Endothelial cell of umbilical vein (primary cell): ENCODE data around the gene ARHGEF6. TPM values are rescaled to one million over a fixed set of nuclear protein-coding genes. Genes with fewer than 3 reads are reported as not detected.

Source experiments
- BruUV-seq: library from RNA; stranded (reverse); fragments of 400-500 nt; replicated peaks from 2 replicates; lab custom pipeline; 2021; lab: Mats Ljungman, UMichigan
- CTCF ChIA-PET: fragments of 300-600, 350-600 bp; sonication (Branson Sonifier 250); formaldehyde crosslinking; loops from one replicate; lab custom pipeline; 2021; ENCODE audit warnings: antibody characterized with exemption, inconsistent platforms; lab: Charles Lee
- POLR2A ChIA-PET: fragments of 300-600, 350-600 bp; sonication (Branson Sonifier 250); formaldehyde crosslinking; loops from one replicate; lab custom pipeline; 2021; ENCODE audit warnings: antibody characterized with exemption, inconsistent platforms; lab: Charles Lee
- DNase-seq: peaks from one replicate; pipeline ENCODE4 v3.0.0-alpha.2; 2011; ENCODE audit warnings: low read depth, low spot score
- FAIRE-seq: peaks from 2 replicates; lab custom pipeline; 2011; peaks lifted over from hg19 to GRCh38; lab: Jason Lieb, UNC
- H2AFZ ChIP-seq: 2 replicates; pipeline ENCODE4 v1.6.0; 2012; ENCODE audit warnings: low read depth, low read length, control low read depth, inconsistent platforms
- H3K27ac ChIP-seq: 2 replicates; pipeline ENCODE4 v1.5.1; 2011; ENCODE audit warnings: low read depth, mild to moderate bottlenecking, control low read depth, low read length, moderate library complexity; ENCODE audit not compliant: insufficient read depth
- H3K27me3 ChIP-seq, 2 experiments: 2 replicates each; pipeline versions ENCODE4 v1.6.0 to v1.6.1; 2011; ENCODE audit warnings: low read length in 2 of 2, mixed read lengths in 1 of 2; ENCODE audit not compliant: control insufficient read depth in 2 of 2, insufficient read depth in 2 of 2
- H3K36me3 ChIP-seq, 2 experiments: 2 replicates in 1 of 2; 3 replicates in 1 of 2; pipeline ENCODE4 v1.5.1; 2011; ENCODE audit warnings: low read length in 2 of 2, mild to moderate bottlenecking in 1 of 2, moderate library complexity in 1 of 2; ENCODE audit not compliant: control insufficient read depth in 2 of 2, insufficient read depth in 2 of 2; ENCODE audit errors: extremely low read depth in 1 of 2
- H3K4me1 ChIP-seq: 3 replicates; pipeline ENCODE4 v1.5.1; 2011; ENCODE audit warnings: mild to moderate bottlenecking, low read length; ENCODE audit not compliant: control insufficient read depth, insufficient read depth; ENCODE audit errors: extremely low read depth
- H3K4me2 ChIP-seq: 2 replicates; pipeline ENCODE4 v1.6.1; 2011; ENCODE audit warnings: low read length, control low read depth, mixed read lengths; ENCODE audit not compliant: insufficient read depth
- H3K4me3 ChIP-seq, 3 experiments: fragments of 200-600 bp in 1 of 3; sonication (generic), shearing (Covaris generic) in 1 of 3; replicated peaks in 1 of 3; 2 replicates each; pipeline ENCODE4 v1.5.1; 2011 to 2016; ENCODE audit warnings: control low read depth in 3 of 3, low read length in 3 of 3, mild to moderate bottlenecking in 2 of 3, inconsistent platforms in 1 of 3, low read depth in 1 of 3, moderate library complexity in 1 of 3; ENCODE audit not compliant: insufficient read depth in 1 of 3
- H3K79me2 ChIP-seq: 2 replicates; pipeline ENCODE4 v1.6.0; 2012; ENCODE audit warnings: low read length, inconsistent platforms; ENCODE audit not compliant: control insufficient read depth, insufficient read depth
- H3K9ac ChIP-seq: replicated peaks from 2 replicates; pipeline ENCODE3; 2011; ENCODE audit warnings: low read length, control low read depth; ENCODE audit not compliant: insufficient read depth; ENCODE audit errors: extremely low read depth
- H3K9me1 ChIP-seq: replicated peaks from 3 replicates; pipeline ENCODE4 v1.6.0; 2011; ENCODE audit warnings: mild to moderate bottlenecking, low read length; ENCODE audit not compliant: control insufficient read depth, insufficient read depth; ENCODE audit errors: extremely low read depth
- H3K9me3 ChIP-seq: replicated peaks from 2 replicates; pipeline ENCODE4 v1.5.1; 2012; ENCODE audit warnings: low read length, inconsistent platforms; ENCODE audit not compliant: control insufficient read depth, insufficient read depth
- H4K20me1 ChIP-seq: replicated peaks from 2 replicates; pipeline ENCODE3; 2011; ENCODE audit warnings: mild to moderate bottlenecking, low read length; ENCODE audit not compliant: control insufficient read depth, insufficient read depth; ENCODE audit errors: extremely low read depth
- EZH2 ChIP-seq: IDR thresholded peaks from 2 replicates; pipeline ENCODE4 v1.6.1; 2012; ENCODE audit warnings: borderline replicate concordance, low read depth, mild to moderate bottlenecking, moderate library complexity, low read length, inconsistent platforms; ENCODE audit not compliant: severe bottlenecking
- FOS ChIP-seq: IDR thresholded peaks from 2 replicates; pipeline ENCODE4 v1.6.1; 2011; ENCODE audit warnings: mild to moderate bottlenecking, low read length, moderate library complexity, borderline replicate concordance; ENCODE audit not compliant: insufficient read depth
- GATA2 ChIP-seq: IDR thresholded peaks from 2 replicates; pipeline ENCODE4 v1.7.0; 2011; ENCODE audit warnings: low read depth, mild to moderate bottlenecking, moderate library complexity, mixed read lengths, low read length; ENCODE audit not compliant: insufficient read length, insufficient read depth
- JUN ChIP-seq: IDR thresholded peaks from 2 replicates; pipeline ENCODE4 v1.6.1; 2011; ENCODE audit warnings: borderline replicate concordance, low read depth; ENCODE audit not compliant: insufficient read length, insufficient read depth
- MYC ChIP-seq: IDR thresholded peaks from one replicate; pipeline ENCODE4 v1.6.1; 2011; ENCODE audit warnings: mild to moderate bottlenecking, low read depth, low read length
- POLR2A ChIP-seq: IDR thresholded peaks from 2 replicates; pipeline ENCODE4 v1.6.1; 2012; ENCODE audit warnings: low read depth, mild to moderate bottlenecking, control low read depth, low read length
- POLR2AphosphoS5 ChIP-seq: IDR thresholded peaks from 2 replicates; pipeline ENCODE4 v1.6.1; 2012; ENCODE audit warnings: low read depth, mild to moderate bottlenecking, control low read depth, low read length, moderate library complexity; ENCODE audit not compliant: insufficient read depth
- dilution Hi-C: fragments of 300-500 bp; cut with MboI; formaldehyde crosslinking; loops from one replicate; pipeline ENCODE4 v1.15.0; 2019; ENCODE audit warnings: low sequenced_read_pairs; ENCODE audit not compliant: extremely low pct_ligation_motif_present
- intact Hi-C: fragments of 100-400 bp; cut with micrococcal nuclease; formaldehyde crosslinking; loops from one replicate; pipeline ENCODE4 v1.10.0; 2022
- polyA plus RNA-seq, 4 experiments: library from polyadenylated mRNA; depleted of rRNA in 3 of 4; stranded (reverse) in 3 of 4; unstranded in 1 of 4; fragments of >200 nt; gene quantifications; 2 replicates each; pipeline versions ENCODE4 v1.2.1 to v1.2.3, GENCODE V29; 2011 to 2012; ENCODE audit warnings: missing spikeins in 1 of 4
- total RNA-seq: library from RNA; stranded (reverse); gene quantifications from 2 replicates; pipeline ENCODE4 v1.2.3, GENCODE V29; 2021
- TF ChIP-seq, protein P1 (sequence below): IDR thresholded peaks from 2 replicates; pipeline ENCODE4 v1.6.1; 2011; ENCODE audit not compliant: insufficient read depth, insufficient read length
- TF ChIP-seq, protein P2 (sequence below), 2 donors: IDR thresholded peaks; 1 replicate in 1 of 2; 2 replicates in 1 of 2; pipeline ENCODE4 v1.5.1; 2011; ENCODE audit warnings: low read length in 2 of 2, mild to moderate bottlenecking in 2 of 2, moderate library complexity in 2 of 2, control low read depth in 1 of 2, inconsistent platforms in 1 of 2, low read depth in 1 of 2; ENCODE audit not compliant: insufficient read depth in 1 of 2; ENCODE audit errors: extremely low read depth in 1 of 2

Gene ARHGEF6
- total and polyA plus RNA-seq, 2 donors (not counting 3 experiments of a cell fraction or from before 2014, with no cell fraction given) = 4.9 to 6.4 TPM

DNA sequence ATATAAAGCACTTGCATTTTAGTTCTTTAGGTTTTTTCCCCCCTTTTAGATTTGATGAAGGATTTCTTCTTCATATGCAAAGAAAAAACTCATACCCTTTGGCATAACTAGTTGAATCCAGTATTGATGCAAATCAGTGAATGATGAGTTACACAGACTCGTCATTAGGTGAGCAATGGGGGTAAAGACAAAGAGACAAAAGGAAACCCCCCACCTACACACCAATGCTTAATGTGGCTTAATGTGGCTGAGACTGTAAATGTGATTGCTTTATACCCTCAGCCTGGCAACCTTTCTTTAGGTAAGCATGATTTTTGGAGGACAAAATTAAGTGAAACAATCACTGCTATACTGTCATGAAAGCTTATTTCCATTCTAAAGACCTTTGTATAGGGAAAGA lies 93.3 kb downstream of the ARHGEF6 start:
- BruUV-seq = no TSS peak
- no peak for FAIRE-seq
- dilution Hi-C loops = no loop called here
- Histone ChIP-seq H3K4me2 (no peak overlapping the region), H3K36me3 (no peaks in the 10 kb centered on the region), H3K9me3 (no peaks in the 10 kb centered on the region), H3K9ac (no peak overlapping the region), H4K20me1 (no peaks in the 10 kb centered on the region), H2AFZ (no peak overlapping the region), H3K27ac (no peak overlapping the region), H3K9me1 (no peaks in the 10 kb centered on the region), H3K27me3 (no peaks in the 10 kb centered on the region), H3K4me3 (no peak overlapping the region), H3K79me2 (no peaks in the 10 kb centered on the region), H3K4me1 (no peaks in the 10 kb centered on the region)
- no peak for TF ChIP-seq POLR2A
- no peak for TF ChIP-seq GATA2
- TF ChIP-seq MYC = no peak
- TF ChIP-seq, protein P1, sequence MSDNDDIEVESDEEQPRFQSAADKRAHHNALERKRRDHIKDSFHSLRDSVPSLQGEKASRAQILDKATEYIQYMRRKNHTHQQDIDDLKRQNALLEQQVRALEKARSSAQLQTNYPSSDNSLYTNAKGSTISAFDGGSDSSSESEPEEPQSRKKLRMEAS = no peak
- TF ChIP-seq FOS = no peak
- TF ChIP-seq EZH2 = no peak
- CTCF ChIA-PET = no interaction called here
- intact Hi-C loops = no loop called here
- POLR2A ChIA-PET = no interaction called here
- no peak for DNase-seq

DNA sequence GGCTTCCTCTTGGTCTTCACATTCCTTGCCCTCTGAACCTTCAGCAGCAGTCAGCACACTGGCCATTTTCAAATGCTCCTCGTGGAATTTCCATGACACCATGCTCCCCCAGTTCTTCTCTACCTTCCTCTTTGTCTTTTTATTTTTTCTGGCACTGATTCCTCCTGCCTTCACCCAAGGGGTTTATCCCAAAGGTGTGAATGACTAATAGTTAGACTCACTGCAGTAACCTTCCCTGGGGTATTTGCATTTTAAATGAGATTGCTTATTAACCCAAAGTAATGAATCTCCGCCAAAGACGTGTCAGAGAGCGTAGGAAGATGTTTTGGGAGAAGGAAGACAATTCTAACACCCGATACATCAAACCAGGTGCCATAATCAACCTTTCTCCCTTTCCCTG lies 96.6 kb downstream of the ARHGEF6 start:
- TF ChIP-seq POLR2AphosphoS5 (no peak), GATA2 (no peak), JUN (no peak), FOS (no peak), POLR2A (no peak), MYC (no peak), EZH2 (no peak)
- TF ChIP-seq, protein P2, sequence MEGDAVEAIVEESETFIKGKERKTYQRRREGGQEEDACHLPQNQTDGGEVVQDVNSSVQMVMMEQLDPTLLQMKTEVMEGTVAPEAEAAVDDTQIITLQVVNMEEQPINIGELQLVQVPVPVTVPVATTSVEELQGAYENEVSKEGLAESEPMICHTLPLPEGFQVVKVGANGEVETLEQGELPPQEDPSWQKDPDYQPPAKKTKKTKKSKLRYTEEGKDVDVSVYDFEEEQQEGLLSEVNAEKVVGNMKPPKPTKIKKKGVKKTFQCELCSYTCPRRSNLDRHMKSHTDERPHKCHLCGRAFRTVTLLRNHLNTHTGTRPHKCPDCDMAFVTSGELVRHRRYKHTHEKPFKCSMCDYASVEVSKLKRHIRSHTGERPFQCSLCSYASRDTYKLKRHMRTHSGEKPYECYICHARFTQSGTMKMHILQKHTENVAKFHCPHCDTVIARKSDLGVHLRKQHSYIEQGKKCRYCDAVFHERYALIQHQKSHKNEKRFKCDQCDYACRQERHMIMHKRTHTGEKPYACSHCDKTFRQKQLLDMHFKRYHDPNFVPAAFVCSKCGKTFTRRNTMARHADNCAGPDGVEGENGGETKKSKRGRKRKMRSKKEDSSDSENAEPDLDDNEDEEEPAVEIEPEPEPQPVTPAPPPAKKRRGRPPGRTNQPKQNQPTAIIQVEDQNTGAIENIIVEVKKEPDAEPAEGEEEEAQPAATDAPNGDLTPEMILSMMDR (IDR thresholded peaks at IDR 0.05; ENCODE audit: extremely low read depth in 1 of 2, insufficient read depth in 1 of 2, low read depth in 1 of 2, low read length in 2 of 2) = no peak
- Histone ChIP-seq H3K27ac (no peak overlapping the region), H3K36me3 (no peaks in the 10 kb centered on the region), H3K9me3 (no peaks in the 10 kb centered on the region), H3K4me1 (no peaks in the 10 kb centered on the region), H3K9ac (no peak overlapping the region), H3K9me1 (no peaks in the 10 kb centered on the region), H2AFZ (no peak overlapping the region), H3K27me3 (no peaks in the 10 kb centered on the region), H3K79me2 (no peaks in the 10 kb centered on the region), H3K4me3 (no peak overlapping the region), H3K4me2 (no peak overlapping the region), H4K20me1 (no peaks in the 10 kb centered on the region)
- FAIRE-seq (no peak), DNase-seq (no peak)
- CTCF ChIA-PET = no interaction called here
- intact Hi-C loops = no loop called here
- POLR2A ChIA-PET = no interaction called here
- dilution Hi-C loops = no loop called here
- no TSS peak for BruUV-seq
